Stimulated activated CD4-positive, alpha-beta T cell treated with anti-CD3 and anti-CD28 coated beads, Interleukin-1b, Interleukin-23, amount 100 ng/mL, for 24 hours (primary cell): ENCODE results near the gene SV2A.
"Not testable (repeated sequence)": the region's sequence is repeated elsewhere in the genome, so short reads cannot be mapped to it uniquely, and the experiment has no call there.

Source experiments
- DNase-seq, 4 experiments: peaks; one replicate each; pipeline ENCODE4 v3.0.0-alpha.2; 2020; ENCODE audit warnings: low read depth in 4 of 4, low spot score in 1 of 4

Gene SV2A

GRCh38 chr1:149887196-149887455, 30.5 kb downstream of the SV2A start:
- not testable (repeated sequence) for DNase-seq

GRCh38 chr1:149886396-149887195, 31.0 kb downstream of the SV2A start:
- DNase-seq, result peak; percentile 69 to 77 (median 74)

GRCh38 chr1:149886121-149886395, 31.6 kb downstream of the SV2A start:
- not testable (repeated sequence) for DNase-seq

GRCh38 chr1:149885339-149886120, 32.1 kb downstream of the SV2A start:
- peak; percentile 26 to 70 (median 38) for DNase-seq

GRCh38 chr1:149884433-149885338, 33.0 kb downstream of the SV2A start:
- no peak for DNase-seq

- no peak for DNase-seq
These were observed 33.9 kb downstream of the SV2A start for GRCh38 chr1:149883598-149884247.

GRCh38 chr1:149881876-149882275, 35.8 kb downstream of the SV2A start:
- DNase-seq, result no peak

GRCh38 chr1:149879556-149879955, 38.1 kb downstream of the SV2A start:
- DNase-seq, result no peak

- no peak for DNase-seq
These were observed 40.3 kb downstream of the SV2A start for GRCh38 chr1:149877211-149877946.

- DNase-seq, result not testable (repeated sequence)
These were observed 44.6 kb downstream of the SV2A start for GRCh38 chr1:149873060-149873459.

- not testable (repeated sequence) for DNase-seq
These were observed 50.8 kb downstream of the SV2A start for GRCh38 chr1:149866887-149867286.

GRCh38 chr1:149861497-149862054, 56.1 kb downstream of the SV2A start:
- not testable (repeated sequence) for DNase-seq

GRCh38 chr1:149860684-149861496, 56.8 kb downstream of the SV2A start:
- DNase-seq, result not testable (repeated sequence)

GRCh38 chr1:149860271-149860670, 57.4 kb downstream of the SV2A start:
- DNase-seq, result not testable (repeated sequence)
